Measurements from ENCODE around the gene CFAP99. TPM values are rescaled to one million over a fixed set of nuclear protein-coding genes. Genes with fewer than 3 reads are reported as not detected.

CFAP99 gene
- total and polyA plus RNA-seq, 2 experiments from 2014 or later = not detected

GRCh38 chr4:2387218-2387617 is 31.5 kb upstream of the CFAP99 start:
- Histone ChIP-seq H3F3A (replicated peaks; ENCODE audit: low read depth) (no peaks in the 10 kb centered on the region), H4K20me1 (replicated peaks; ENCODE audit: insufficient read depth) (no peaks in the 10 kb centered on the region), H3K36me3 (ENCODE audit: insufficient read depth) (no peaks in the 10 kb centered on the region), H3K79me2 (replicated peaks; ENCODE audit: insufficient read depth) (no peaks in the 10 kb centered on the region), H3K4me3 (no peak overlapping the region), H3K4me1 (ENCODE audit: insufficient read depth) (peaks cover 19% of the 10 kb centered on the region), H3K27ac (ENCODE audit: low read depth) (no peak overlapping the region), H3K4me2 (no peak overlapping the region), H3K9me2 (ENCODE audit: insufficient read depth) (no peaks in the 10 kb centered on the region), H3K27me3 (ENCODE audit: insufficient read depth) (no peaks in the 10 kb centered on the region), H2AFZ (no peak overlapping the region)
- Mint-ChIP-seq H3K4me1 (peaks cover 35% of the 10 kb centered on the region), H3K9me3 (peaks cover 3% of the 10 kb centered on the region), H3K36me3 (ENCODE audit: low read depth) (no peaks in the 10 kb centered on the region; the same call in 2 of the 3 replicates), H3K27me3 (ENCODE audit: insufficient read depth, low read depth, poor library complexity) (peaks cover 8% of the 10 kb centered on the region), H3K27ac (no peak overlapping the region), H3K4me3 (no peak overlapping the region)
- DNase-seq (ENCODE audit: low spot score) (no peak), ATAC-seq (no peak)
- TF ChIP-seq ZNF462 (CRISPR knock-in tag; IDR thresholded peaks at IDR 0.05) (no peak), CREB1 (CRISPR knock-in tag; IDR thresholded peaks at IDR 0.05; ENCODE audit: low read depth) (no peak), STAT1 (IDR thresholded peaks at IDR 0.05; ENCODE audit: unreplicated experiment) (no peak), ETS1 (IDR thresholded peaks at IDR 0.05) (no peak), CTCF (conservative IDR thresholded peaks at IDR 0.05; ENCODE audit: low read depth in 2 of 2) (no peak), NANOG (IDR thresholded peaks at IDR 0.05; ENCODE audit: borderline replicate concordance) (no peak), ZNF114 (CRISPR knock-in tag; IDR thresholded peaks at IDR 0.05) (no peak), ZNF331 (CRISPR knock-in tag; IDR thresholded peaks at IDR 0.05; ENCODE audit: low read depth) (no peak), JUNB (IDR thresholded peaks at IDR 0.05; ENCODE audit: unreplicated experiment) (no peak), EZH2phosphoT487 (IDR thresholded peaks at IDR 0.05; ENCODE audit: unreplicated experiment) (no peak), POLR2AphosphoS5 (IDR thresholded peaks at IDR 0.05; ENCODE audit: low read depth) (no peak), REST (IDR thresholded peaks at IDR 0.05; ENCODE audit: unreplicated experiment) (no peak), EZH2 (IDR thresholded peaks at IDR 0.05; ENCODE audit: low read depth, unreplicated experiment) (no peak)

Measured in GM23338 (cell line).